GM21390 (cell line): ENCODE data around the gene PRDM7.
"Not testable (repeated sequence)": the region's sequence is repeated elsewhere in the genome, so short reads cannot be mapped to it uniquely, and the experiment has no call there.

ENCODE experiments used
- ATAC-seq: cut with Tn5 transposase; IDR thresholded peaks from one replicate; pipeline ENCODE4 v1.9.1; 2021; ENCODE audit not compliant: unreplicated experiment

Gene PRDM7

DNA sequence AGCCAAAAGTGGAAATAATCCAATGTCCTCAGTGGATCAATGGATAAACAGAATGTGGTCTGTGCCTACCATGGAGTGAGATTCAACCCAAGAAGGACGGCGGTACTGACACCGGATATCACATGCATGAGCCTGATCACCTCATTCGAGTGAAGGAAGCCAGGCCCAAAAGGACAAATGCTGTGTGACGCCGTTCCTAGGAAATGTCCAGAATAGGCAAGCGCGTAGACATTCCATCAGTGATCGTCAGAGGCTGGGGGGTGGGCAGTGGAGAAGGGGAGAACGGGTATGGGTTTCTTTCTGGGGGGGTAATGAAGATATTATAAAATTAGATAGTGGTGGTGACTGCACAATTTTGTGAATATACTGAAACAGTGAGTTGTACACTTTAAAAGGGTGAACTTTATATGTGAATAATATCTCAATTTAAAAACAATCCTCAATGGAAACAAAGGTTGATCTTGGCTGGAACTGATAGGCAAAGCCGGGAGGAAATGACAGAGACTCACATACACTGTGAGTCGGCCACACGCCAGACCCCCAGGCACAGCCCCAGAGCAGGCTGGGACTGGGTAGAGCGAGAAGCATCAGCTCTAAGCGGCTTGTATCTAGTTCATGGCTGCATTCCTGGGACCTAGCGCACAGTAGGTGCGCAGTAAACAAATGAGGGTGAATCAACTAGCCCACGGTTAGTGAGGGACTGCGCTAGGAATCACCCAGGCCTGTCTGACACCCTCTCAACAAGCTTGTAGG, 61.4 kb downstream of the PRDM7 start:
- no peak for ATAC-seq

DNA sequence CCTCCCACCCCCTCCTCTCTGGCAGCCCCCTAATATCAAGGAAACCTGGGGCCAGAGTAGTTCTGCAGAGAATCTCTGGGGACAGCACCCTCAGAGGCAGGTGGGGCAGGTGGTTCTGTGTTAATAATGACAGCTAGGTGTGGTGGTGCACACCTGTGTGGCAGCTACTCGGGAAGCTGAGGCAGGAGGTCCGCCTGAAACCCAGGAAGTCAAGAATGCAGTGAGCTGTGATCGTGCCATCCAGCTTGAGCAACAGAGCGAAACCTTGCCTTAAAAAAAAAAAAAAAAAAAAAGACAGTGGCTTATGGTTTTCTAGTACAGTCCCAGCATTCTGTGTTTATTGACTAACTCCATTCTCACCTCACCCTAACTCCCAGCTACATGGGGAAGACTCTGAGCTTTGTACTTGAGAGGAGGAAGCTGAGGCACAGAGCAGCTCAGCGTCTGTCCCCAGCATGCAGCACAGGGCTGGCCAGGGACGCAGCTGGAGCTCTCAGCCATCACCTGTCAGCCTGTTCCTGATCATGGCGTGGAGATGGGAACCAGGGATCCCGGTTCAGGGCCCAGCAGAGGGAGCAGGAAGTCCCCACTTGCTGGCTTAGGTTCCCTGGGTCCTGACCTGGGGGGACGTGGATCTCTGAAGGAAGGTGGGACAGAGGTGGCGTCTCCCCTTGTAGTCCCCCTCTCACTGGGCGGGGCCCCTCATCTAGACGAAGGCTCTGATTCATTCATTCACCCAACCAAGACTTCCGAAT, 64.0 kb downstream of the PRDM7 start:
- ATAC-seq, result no peak

DNA sequence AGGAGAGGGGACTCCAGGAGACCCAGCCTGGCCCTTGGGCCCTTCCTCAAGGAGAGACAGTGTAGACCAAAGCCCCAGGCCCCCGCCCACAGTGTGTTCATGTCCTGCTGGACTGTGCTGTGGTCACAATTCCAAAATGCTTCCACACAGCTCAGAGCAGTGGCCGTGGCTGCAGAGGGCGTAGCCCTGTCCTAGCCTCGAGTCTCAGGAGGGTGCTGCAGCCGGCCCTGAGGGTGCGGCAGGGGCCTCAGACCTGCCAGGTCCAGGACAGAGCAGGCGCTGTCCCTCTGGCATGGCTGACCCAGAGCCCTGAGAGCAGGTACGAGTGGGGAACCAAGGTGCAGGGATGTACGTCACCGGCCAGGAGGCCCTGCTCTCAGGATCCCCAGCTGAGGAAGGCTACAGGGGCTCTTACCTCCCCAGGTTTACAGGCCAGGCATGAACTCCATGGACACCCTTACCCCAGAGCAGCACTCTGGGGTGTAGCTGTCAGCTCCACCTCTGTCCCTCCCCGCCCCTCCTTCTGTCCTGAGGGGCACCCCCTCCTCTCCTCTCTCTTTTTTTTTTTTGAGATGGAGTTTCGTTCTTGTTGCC, 65.1 kb downstream of the PRDM7 start:
- ATAC-seq, result no peak

DNA sequence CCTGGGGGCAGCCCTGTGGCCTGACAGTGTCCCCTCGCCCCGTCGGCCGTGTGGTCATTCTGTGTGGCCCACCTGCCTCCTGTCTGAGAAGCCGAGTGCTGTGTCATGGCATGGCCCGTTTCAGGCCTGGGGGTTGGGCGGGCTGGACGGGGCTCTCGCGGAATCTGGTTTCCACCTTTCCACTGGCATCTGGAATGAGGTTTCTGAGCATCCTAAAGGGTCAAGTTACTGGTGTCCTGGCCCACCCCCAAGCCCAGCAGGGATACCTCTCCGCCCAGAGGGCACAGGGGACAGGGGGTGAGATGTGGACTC, 65.7 kb downstream of the PRDM7 start:
- no peak for ATAC-seq

DNA sequence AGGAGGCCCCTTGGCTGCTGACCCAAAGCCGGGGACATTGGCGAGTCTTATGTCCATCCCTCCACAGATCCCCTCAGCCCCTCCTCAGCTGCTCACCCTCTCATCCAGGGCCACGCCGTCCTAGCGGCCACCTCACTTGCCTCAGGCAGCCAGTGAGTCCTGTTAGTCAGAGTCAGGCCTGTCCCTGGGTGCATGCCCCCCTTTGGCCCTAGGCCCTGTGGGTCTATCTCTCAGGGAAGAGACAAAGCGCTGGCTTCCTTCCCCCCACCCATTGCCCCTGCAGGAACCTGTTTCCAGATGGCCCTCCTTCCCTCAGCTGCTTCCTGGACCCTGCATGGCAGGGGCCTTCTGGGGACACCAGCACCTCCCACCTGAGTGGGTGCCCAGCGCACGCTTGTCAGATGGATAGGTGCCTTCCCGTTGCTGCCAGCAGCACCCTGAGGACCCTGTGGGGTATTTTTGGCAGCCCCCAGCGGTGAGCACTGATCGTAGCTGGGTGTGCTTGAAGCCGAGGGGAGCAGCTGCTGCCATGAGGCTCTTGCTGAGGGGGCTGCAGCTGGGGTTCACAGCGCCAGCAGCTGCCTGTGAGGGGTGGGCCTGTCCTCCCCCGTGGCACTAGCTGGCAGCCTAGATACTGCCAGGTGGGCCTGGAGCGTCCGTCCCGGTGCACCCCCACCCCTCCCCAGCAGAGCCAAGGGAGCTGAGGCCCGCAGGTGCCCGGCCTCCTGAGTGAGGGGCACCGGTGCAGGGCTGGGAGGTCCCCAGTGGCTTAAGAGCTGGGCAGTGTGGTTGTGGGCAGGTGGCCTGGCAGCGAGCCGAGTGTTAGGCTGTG, 66.2 kb downstream of the PRDM7 start:
- ATAC-seq, result no peak

DNA sequence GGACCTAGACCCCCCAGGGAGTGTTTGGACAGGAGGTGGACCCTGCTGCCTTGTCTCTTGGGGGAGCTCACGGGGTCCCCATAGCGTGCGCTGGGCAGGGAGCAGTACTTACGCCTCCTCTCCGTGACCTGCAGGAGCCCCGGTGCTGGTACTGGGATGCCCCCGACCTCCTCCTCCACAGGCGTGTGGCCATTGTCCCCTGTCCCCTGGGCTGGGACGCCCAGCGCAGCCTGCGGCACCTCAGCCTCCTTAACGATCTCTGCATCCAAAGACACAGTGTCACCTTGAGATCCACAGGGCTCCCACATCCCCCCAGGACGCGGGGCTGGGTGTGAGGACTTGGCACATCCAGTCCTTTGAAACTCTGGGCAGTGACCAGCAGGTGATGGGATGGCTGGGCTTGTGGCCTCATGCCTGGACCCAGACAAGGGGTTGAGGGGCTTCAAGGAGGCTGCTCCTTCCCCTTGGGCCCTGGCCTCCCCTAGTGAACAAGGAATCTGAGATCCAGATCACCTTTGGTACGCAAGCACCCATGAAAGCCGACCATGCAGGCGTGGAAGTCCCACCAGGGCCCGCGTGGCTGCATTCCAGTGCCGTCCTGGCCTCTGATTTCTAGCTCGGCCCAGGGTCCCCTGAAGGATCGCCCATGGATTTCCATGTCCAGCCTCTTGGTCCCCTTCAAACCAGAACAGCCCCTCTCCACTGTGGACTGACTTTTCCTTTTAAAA, 67.8 kb downstream of the PRDM7 start:
- no peak for ATAC-seq

DNA sequence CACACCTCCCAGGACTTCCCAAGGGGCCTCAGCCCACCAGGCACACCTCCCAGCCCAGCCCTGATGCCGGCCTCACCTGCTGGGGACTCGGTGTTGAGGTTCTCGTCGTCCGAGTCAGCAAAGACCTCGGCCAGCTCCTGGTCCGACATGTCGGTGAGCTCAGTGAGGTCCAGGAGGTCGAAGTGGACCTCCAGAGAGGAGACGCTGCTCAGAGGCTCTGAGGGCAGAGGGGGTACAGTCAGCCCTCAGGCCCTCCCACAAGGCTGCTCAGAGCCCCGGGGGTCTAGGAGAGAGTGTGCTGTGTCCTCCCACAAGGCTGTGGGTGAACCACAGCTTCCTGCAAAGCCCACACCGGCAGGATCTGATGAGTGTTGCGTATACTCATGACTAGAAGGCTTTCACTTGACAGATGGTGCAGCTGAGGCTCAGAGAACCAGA, 68.4 kb downstream of the PRDM7 start:
- ATAC-seq, result peak; percentile 46

DNA sequence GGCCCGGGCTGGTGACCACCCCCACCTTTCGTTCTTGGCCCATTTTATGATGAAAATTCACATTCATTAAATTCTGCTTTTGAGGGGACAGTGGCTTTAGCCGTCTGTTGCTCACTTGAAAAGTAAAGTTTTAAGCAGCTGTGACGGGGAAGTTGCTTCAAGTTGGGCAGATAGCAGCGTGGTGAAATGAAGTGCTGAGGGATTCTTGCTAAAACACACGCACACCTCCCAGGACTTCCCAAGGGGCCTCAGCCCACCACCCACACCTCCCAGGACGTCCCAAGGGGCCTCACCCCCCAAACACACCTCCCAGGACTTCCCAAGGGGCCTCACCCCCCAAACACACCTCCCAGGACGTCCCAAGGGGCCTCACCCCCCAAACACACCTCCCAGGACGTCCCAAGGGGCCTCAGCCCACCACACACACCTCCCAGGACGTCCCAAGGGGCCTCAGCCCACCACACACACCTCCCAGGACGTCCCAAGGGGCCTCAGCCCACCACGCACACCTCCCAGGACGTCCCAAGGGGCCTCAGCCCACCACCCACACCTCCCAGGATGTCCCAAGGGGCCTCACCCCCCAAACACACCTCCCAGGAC, 69.4 kb downstream of the PRDM7 start:
- ATAC-seq, result not testable (repeated sequence)

DNA sequence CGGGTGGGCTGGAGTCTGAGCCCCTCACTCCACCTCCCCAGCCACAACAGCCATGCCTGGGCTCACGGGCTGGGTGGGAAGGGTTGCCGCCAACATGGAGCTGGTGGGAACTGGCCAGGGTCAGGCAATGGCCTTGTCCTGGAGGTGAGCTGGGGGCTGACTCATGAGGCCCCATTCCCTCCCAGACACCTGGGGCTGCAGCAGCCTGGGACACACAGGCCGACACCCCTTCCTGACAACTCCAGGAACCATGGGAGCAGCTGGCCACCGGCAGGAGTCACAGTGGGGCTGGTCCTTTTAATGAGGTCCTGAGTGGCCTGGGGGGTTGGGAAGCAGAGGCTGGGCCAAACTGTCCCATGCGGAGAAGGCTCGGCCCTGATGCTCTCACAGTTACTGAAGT, 70.1 kb downstream of the PRDM7 start:
- no peak for ATAC-seq
